VCaP (cell line): Measurements from ENCODE around the gene STK39.

ENCODE experiments used
- H3K27ac ChIP-seq: fragments of 450-650 bp; 2 replicates; pipeline ENCODE4 v1.5.1; 2017
- CTCF ChIP-seq: fragments of 450-650 bp; conservative IDR thresholded peaks from 2 replicates; pipeline ENCODE4 v1.5.1; 2017; ENCODE audit warnings: mild to moderate bottlenecking, moderate library complexity

Gene STK39

DNA sequence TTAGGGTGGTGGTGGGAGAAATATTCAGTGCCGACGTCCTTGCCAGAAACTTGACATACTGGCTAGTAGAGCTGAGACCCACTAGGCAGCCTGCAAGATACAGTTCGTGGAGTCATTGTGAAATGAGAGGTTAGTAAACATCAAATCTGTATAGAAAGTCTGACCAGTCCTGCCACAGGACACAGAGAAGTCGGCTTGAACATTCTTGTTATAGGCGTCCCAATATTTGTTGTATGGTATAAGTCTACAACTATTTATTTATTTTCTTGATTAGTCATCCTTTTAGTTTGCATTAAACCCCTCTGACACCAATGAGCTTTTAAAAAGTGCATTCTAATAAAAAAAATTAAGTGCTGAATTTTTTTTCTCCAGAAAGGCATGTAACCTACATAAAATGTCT lies 265.4 kb downstream of the STK39 start:
- H3K27ac ChIP-seq = no peak overlapping the region
- TF ChIP-seq CTCF = no peak

GRCh38 chr2:167980439-167980838 lies 267.0 kb downstream of the STK39 start:
- no peak overlapping the region for H3K27ac ChIP-seq
- TF ChIP-seq CTCF = no peak

DNA sequence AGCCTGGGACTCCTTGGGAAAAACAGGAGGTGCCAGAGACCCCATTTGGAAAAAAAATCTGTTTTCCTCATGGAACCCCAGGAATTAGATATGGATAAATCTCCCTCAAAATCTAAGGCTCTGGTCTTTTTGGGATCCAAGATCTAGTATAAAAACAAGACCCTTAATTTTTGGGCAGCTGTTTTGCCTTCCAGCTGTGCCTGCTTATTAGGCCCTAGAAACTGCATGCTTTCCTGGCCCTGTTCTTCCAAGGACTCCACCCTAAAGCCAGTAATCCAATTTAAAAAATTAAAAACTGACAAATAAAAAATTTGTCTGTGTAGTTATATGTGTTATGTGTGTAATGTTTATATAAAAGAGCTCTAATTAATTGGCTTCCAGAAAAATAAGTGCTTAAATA lies 274.6 kb downstream of the STK39 start:
- H3K27ac ChIP-seq = peak overlapping the region; percentile 19; the same call in 1 of the 2 replicates
- TF ChIP-seq CTCF = no peak

GRCh38 chr2:167972020-167972419 lies 275.4 kb downstream of the STK39 start:
- peak overlapping the region; percentile 19; the same call in 1 of the 2 replicates for H3K27ac ChIP-seq
- no peak for TF ChIP-seq CTCF

DNA sequence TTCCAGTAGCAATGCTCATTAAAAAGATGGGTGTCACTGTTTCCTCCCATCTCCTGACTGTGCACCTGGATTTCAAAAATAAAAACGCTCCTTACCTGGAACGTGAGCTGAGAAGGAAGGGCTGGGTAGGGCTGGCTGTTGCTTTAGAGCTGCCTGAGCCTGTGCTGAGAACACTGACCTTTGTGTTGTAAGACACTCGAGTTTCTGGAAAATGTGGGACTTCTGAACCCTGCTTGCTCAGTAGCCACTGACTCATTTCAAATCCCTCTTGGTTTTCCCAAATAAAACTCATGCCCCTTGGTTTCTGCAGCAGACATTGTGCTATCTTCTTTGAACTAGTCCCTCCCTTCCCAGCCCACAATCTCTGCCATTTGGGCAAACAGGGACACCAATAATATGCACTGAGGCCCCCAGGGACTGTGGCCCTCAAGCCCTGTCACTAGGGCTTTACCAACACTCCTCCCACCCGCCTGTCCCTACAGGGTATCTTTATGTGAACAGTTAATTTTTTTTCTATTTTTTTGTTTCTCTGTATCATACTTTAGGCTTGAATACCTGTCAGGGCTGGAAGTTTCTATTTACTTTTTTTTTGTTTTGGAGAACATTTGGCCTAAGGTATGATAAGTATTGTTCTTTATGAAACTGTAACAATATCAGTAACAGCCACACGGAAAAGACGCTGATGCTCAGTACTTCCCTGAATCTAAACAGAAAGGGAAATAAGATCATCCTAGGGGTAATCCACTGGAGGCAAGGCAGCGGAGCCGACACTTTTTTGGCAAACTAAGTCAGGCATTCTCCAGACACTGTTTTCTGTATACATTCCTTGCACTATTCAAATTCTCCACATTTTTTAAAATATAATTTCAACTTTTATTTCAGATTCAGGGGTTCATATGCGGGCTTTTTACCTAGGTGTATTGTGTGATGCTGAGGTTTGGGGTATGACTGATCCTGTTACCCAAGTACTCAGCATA lies 280.2 kb downstream of the STK39 start:
- no peak overlapping the region for H3K27ac ChIP-seq
- no peak for TF ChIP-seq CTCF

GRCh38 chr2:167965907-167966761 lies 281.3 kb downstream of the STK39 start:
- no peak for TF ChIP-seq CTCF
- no peak overlapping the region for H3K27ac ChIP-seq
